Amygdala (tissue), 56 donors: ENCODE measurements around the gene CLPSL2.

Source experiments
- DNase-seq, 56 donors: peaks; one replicate each; lab custom pipeline; 2025; lab: John Stamatoyannopoulos, UW

CLPSL2 gene

DNA sequence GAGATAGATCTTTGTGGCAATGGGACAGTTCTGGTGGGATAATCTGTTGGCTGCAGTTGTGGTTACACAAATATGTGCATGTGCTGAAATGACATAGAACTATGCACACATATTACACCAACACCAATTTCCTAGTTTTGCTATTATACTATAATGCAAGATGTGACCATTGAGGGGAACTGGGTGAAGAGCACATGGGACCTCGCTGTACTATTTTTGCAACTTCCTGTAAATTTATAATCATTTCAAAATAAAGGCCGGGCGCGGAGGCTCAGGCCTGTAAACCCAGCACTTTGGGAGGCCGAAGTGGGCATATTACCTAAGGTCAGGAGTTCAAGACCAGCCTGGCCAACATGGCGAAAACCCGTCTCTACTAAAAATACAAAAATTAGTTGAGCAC is 30.9 kb upstream of the CLPSL2 start:
- no peak for DNase-seq

GRCh38 chr6:35746516-35746915 is 29.9 kb upstream of the CLPSL2 start:
- DNase-seq = no peak

GRCh38 chr6:35747877-35748276 is 28.5 kb upstream of the CLPSL2 start:
- DNase-seq = no peak

DNA sequence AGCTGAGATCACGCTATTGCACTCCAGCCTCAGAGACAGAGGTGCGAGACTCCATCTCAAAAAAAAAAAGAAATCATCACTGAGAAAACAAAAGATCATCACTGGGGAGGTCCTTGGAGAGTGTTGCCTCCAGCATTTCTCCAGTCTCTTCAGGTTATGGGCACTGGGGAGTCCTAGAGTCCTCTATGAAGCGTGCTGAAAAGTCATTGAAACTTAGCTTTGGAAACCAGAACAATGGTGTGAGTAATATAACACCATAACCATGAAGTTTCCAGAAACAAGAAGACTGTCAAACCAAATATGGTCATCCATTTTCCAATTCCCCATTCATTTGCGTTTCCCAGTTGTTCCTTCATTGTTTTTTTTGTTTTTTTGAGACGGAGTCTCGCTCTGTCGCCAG is 25.8 kb upstream of the CLPSL2 start:
- DNase-seq = no peak

GRCh38 chr6:35751594-35751993 is 24.8 kb upstream of the CLPSL2 start:
- no peak for DNase-seq

DNA sequence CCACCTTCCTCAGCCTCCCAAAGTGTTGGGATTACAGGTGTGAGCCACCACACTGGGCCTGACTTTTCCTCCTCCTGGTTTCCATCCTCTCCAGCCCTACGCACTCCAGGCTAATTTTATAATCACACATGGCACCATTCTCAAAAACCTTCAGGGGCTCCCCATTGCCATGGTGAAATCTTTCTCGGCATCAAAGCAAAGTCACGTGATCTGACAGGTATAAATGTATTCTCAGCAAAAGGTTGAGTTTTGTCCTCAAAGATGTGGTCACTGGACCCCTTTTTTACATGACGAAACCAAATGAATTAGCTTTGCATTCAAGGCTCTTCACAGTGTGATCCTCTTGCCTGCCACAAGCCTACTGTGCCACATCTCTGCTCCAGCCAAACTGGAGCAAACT is 24.1 kb upstream of the CLPSL2 start:
- DNase-seq = no peak

DNA sequence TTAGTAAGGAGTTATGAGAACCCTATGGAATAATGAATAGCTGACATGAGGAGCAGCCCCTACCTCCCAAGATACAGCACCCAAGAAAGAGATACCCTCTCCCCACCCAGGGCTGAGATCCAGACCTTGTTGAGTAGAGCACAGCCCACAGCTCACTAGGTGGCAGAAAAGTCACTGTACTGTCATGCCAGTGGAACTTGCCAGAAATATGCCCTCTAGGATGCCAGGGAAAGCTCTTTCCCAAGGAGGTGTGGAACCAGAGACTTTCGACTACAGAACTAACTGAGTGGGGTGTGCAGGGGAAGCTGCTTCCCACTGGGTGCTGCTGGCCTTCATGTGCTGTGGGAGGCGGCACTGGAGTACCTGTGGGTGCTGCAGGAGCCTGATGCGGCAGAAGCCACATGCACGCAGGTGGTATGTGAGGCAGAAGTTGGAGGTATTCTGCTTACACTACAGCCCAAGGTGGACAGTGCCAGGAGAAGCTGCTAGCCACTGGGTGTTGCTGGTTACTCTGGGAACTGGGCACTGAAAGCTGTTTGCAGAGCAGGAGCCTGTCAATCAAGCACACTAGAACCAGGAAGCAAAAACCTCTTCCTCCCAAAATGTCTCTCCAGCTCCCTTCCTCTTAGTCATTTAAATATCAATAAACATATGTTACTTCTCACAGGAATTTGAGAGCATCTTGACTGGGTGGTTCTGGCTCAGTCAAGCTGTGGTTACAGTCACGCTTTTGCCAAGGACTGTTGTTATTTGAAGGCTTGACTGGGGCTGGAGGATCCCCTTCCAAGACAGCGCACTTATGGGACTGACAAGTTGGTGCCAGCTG is 21.7 kb upstream of the CLPSL2 start:
- no peak for DNase-seq

DNA sequence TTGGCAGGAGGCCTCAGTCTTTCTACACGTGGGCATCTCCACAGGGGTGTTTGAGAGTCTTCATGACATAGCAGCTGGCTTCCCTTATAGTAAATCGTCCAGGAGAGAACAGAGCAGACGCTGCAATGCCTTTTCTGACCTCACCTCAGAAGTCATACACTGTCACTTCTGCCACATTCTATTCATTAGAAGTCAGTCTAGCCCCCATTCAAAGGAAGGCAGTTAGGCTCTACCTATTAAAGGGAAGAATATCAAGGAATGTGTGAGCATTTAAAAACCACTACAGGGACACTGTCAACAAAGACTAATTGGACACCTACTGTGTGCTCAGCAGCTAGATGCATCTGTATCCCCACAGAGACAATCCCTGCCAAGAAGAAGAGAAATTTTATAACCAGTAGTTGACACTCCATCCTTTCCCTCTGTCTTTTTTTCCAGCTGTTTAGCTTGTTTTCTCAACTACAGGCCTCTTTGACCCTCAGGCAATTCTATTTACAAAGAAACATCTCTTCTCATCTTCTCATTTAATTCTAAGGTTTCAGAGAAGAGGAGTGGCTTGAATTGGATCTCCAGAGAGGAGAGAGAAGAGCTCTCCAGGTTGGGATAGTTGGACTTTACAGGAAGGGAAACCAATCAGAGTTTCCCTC is 21.0 kb upstream of the CLPSL2 start:
- no peak for DNase-seq

GRCh38 chr6:35757456-35758123 is 18.8 kb upstream of the CLPSL2 start:
- DNase-seq = peak in 2 of 56 donors; percentile 7 to 11

DNA sequence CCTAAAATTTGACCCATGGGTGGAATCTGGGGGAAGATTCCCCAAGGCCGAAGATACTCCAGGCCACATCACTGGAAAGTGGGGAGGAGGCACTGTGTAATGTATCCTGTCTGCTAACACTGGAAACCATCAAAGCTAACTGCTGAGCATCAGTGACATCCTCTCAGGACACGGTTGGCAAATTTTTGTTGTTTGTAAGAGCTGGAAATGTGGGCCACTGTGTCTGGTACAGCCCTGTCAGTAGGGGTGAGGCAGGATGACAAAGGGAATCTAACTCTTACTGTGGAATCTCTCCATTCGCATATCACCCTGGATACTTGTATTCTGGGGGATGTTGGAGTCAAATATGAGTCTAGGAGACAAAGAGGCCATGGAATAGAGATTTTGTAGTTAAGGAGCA is 17.0 kb upstream of the CLPSL2 start:
- no peak for DNase-seq

DNA sequence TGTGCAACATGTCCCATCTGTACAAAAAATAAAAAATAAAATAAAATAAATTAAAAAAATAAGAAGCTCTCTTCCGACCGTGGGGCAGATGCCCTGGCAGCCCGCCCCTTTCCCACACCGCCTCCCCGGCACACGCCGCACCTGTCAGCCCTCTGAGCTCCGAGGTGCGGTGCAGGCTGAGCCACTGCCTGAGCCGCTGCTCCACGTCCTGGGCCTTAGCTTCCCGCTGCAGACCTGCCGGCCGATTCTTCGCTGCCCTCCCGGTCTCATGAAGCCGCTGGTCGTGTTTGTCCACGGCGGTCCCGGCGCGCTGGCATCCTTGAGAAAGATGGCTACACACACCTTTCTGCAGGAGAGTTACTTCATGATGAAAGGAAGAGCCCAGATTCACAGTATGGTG is 10.7 kb upstream of the CLPSL2 start:
- DNase-seq = no peak

DNA sequence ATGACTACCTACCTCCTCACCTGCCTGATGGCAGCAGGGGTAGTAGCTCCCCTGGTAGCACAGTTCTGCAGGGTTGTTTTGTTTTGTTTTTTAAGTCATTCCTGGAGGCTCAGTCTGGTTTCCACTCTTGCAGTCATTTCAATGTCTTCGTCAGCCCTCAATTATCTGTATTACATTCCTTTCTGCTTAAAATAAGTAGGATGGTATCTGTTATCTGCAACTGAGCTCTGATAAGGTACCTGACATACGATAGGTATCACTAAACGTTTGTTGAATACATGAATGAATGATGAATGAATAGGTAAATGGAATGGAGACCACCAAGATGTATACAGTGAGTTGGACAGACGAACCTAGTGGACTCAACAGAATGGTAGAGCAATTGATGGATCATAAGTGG is 7.2 kb upstream of the CLPSL2 start:
- DNase-seq = no peak

DNA sequence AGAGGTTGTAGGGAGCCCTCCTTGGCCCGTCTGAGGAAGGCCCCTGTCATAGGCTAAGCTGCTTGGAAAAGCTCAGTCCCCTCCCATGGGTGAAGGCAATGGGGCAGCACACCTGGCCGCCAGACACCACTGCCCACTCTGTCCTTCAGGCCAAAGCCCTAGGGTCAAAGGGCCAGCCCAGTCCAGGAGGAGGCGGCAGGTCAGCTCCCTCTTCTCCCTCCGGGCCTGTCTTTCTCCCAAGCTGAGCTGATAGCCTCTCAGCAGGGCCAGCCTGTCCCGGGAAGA is 5.1 kb upstream of the CLPSL2 start:
- DNase-seq = no peak

- DNase-seq = no peak
Measured at GRCh38 chr6:35774116-35774794, 2.1 kb upstream of the CLPSL2 start.

DNA sequence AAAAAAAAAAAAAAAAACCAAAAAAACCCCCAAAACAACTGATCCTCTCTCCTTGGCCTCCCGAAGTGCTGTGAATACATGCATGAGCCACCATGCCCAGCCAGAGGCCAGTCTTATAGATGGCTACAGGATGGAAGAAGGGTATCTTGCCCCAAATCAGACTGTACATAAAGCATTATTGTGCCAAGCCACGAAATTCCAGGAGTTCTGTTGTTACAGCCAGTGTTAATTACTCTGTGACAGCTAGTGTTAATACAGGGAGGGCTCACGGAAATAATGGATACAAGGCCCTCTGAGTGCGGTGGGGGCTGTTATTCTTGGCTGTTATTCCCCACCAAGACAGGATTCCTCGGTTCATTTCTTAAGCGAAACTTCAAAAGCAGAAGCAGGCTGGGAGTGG is 1.4 kb upstream of the CLPSL2 start:
- no peak for DNase-seq

DNA sequence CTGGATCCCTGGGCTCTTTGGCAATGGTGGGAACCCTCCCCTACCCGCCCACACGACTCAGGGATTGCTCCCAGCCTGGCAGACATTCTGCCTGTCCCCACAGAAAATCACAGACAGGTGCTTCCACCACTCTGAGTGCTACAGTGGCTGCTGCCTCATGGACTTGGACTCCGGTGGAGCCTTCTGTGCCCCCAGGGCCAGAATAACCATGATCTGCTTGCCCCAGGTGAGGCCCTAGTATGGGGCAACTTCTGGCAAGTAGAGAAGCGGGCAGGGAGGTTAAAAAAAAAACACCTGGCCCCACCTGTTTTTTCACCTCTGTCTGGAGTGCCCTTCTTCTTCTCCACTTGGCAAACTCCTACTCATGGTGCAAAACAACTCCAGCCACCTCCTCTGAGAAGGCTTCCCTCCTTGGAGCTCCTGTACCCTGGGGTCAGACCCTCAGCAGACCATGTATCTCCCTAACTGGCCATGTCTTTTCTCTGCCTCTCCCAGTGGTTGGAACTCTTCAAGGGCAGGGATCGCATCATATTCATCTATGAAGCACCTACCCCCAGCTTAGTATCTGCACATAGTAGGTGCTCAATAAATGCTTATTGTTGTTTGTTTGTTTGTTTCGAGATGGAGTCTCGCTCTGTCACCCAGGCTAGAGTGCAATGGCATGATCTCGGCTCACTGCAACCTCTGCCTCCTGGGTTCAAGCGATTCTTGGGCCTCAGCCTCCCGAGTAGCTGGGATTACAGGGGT is 1.1 kb downstream of the CLPSL2 start:
- no peak for DNase-seq

- DNase-seq = no peak
Measured at GRCh38 chr6:35778437-35778836, 2.0 kb downstream of the CLPSL2 start.

DNA sequence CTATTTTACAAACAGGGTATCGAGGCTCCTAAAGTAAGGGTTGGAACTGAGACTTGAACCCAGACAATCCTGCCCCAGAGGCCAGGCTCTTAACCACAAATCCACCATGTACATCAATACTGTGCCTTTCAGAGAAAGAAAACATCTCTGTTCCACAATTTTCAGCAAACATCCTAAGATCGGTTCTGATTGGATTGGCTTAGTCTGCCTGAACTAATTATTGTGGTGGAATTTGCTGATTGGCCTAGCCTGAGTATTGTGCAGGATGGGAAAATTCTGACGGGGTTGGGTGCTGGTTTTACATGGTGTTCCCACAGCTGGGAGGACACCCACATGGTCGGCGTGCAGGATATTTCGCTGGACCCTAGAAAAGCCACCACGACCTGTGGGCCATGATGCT is 4.3 kb downstream of the CLPSL2 start, which contains the start of gene CLPSL1:
Gene CLPSL1, plus strand, starts transcription at position 301 of the 400 bp plus-strand sequence. Its CDS starts 92 bp downstream, at position 393.
- DNase-seq = no peak

DNA sequence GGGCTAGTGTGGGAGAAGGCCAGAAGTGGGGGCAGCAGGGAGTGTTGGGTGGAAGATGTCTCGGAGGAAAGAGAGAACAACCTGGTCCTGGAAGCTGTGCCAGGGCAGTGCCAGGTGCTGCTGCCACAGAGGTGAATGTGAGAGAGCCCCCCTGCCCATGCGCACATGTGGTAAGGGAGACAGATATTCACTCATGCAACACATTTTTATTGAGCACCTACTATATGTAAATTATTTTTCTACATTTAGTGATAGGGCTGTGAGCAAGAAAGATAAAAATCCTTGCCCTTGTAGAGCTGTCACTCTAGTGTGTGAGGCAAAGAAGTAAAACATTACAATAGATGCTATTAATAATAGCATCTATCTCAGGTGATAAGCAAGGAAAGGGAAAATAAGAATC is 4.9 kb downstream of the CLPSL2 start:
- no peak for DNase-seq

GRCh38 chr6:35782424-35782823 is 6.0 kb downstream of the CLPSL2 start:
- DNase-seq = no peak

DNA sequence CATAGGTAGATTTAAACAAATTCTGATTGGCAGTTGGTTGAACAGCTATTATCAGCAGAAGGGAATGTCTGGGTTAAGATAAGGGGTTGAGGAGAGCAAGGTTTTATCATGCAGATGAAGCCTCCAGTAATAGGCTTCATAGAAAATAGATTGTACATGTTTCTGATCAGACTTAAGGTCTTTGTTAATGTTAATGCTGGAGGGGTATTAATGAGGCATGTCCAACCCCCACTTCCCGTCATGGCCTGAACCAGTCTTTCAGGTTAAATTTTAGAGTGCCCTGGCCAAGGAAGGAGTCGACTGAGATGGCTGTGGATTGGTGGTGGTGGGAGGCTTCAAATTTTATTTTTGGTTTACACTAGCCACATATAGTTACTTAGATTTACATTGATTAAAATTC is 7.8 kb downstream of the CLPSL2 start:
- no peak for DNase-seq
